ENCODE data around the gene MED13L. TPM values are rescaled to one million over a fixed set of nuclear protein-coding genes. Genes with fewer than 3 reads are reported as not detected.

Gene MED13L
- total and polyA plus RNA-seq, 11 donors: 12.2 to 84.1 (median 60.2) TPM

DNA sequence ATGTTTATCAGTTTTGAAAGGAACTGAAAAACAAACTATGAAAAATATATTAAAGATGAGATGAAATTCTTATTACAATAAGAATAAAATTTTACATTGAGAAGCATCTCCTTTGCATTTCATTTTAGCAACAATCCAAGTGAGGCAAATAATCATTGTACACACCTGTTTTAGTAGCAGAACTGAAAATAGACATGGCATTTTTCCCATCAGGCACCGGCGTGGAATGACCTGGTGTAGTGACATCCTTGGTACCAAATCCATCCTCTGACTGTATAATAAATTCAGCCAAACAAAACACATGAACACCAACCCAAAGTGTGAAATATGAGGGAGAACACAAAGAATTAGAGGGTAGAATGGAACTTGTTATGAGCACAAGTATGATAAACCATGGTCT lies 271.4 kb downstream of the MED13L start:
- H3K27ac ChIP-seq: no peak overlapping the region
- no peak for TF ChIP-seq POLR2A (IDR thresholded peaks at IDR 0.05)
- TF ChIP-seq, protein P1, sequence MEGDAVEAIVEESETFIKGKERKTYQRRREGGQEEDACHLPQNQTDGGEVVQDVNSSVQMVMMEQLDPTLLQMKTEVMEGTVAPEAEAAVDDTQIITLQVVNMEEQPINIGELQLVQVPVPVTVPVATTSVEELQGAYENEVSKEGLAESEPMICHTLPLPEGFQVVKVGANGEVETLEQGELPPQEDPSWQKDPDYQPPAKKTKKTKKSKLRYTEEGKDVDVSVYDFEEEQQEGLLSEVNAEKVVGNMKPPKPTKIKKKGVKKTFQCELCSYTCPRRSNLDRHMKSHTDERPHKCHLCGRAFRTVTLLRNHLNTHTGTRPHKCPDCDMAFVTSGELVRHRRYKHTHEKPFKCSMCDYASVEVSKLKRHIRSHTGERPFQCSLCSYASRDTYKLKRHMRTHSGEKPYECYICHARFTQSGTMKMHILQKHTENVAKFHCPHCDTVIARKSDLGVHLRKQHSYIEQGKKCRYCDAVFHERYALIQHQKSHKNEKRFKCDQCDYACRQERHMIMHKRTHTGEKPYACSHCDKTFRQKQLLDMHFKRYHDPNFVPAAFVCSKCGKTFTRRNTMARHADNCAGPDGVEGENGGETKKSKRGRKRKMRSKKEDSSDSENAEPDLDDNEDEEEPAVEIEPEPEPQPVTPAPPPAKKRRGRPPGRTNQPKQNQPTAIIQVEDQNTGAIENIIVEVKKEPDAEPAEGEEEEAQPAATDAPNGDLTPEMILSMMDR (IDR thresholded peaks at IDR 0.05): no peak
- intact Hi-C loops (cut with DNase I): loop anchor here in 1 of 10 donors (10.0 kb wide), 1 partner anchor 709 kb away; no protein-coding TSS in a partner anchor
- 45 to 61% (median 53%) methylated on average over 2 of the region's 2 CpGs for WGBS, 4 donors
- DNase-seq (no peak), ATAC-seq (no peak)
- H3K27me3 ChIP-seq: no peaks in the 10 kb centered on the region
- no peaks in the 10 kb centered on the region for H3K4me1 ChIP-seq
- no peaks in the 10 kb centered on the region for H3K9me3 ChIP-seq
- H3K4me3 ChIP-seq: no peak overlapping the region
- H3K36me3 ChIP-seq: peaks cover 0 to 100% (median 93%) of the 10 kb centered on the region in 9 donors

DNA sequence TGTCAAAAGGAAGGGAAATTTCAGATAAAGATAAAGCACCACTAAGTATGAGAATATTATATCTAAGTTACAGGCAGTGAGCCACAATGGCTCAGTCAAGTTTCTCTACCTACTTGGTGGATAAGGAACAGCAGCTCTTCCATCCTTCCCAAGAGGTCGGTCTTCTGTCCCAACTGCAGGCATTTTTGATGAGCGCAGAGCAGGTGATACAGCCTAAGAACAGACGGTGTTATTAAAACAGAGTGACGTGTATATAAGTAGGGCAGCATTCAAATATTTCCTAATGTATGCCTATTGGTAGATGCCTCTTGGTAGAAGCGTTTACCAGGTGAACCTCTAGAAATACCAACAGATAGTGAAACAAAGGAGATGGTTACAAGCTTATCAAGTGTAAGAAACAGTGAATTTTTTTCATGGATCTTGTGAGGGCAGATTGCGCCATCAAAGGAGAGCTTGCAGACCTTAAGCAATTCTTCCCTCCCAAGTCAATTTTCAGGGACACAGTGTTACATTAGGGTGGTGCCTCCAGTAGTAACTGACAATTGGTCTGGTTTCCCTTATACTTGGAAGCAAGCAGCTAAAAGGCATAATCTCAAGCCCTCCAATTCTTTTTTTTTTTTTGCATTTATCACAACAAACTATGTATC lies 274.5 kb downstream of the MED13L start:
- WGBS, 4 donors: 92 to 97% (median 94%) methylated on average over 6 of the region's 6 CpGs
- Histone ChIP-seq H3K9me3 (no peaks in the 10 kb centered on the region), H3K27me3 (no peaks in the 10 kb centered on the region), H3K36me3 (peaks cover 0 to 90% (median 71%) of the 10 kb centered on the region in 9 donors), H3K4me1 (peaks cover 0 to 11% (median 3%) of the 10 kb centered on the region in 12 donors), H3K27ac (no peak overlapping the region), H3K4me3 (no peak overlapping the region)
- DNase-seq (no peak), ATAC-seq (no peak)
- intact Hi-C loops (cut with DNase I): loop anchor here in 2 of 10 donors (5.0 to 10.0 kb wide), 3 partner anchors 234 to 712 kb away; no protein-coding TSS in a partner anchor
- no peak for TF ChIP-seq POLR2A (IDR thresholded peaks at IDR 0.05)
- TF ChIP-seq, protein P1 (IDR thresholded peaks at IDR 0.05): no peak

DNA sequence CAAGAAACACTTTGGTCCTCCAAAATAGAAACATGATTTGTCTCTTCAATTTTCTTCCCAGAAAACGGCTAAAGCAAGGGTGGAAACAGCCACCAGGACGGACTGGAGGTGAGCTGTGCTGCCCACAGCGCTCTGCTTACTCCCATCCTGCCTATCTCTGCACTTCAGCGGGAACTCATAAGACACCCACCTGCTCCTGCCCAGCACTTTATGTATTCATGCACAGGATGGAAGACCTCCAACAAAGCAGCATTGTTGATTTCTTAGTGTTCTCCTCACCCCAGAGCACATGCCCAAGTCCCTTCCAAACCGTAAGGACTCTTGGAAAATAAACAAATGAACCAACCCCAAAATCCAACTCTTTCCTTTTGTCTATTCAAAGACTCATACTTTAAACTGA lies 277.2 kb downstream of the MED13L start:
- no peak for ATAC-seq
- Histone ChIP-seq H3K4me3 (no peak overlapping the region), H3K4me1 (peaks cover 0 to 13% (median 3%) of the 10 kb centered on the region in 12 donors), H3K27ac (no peak overlapping the region), H3K9me3 (no peaks in the 10 kb centered on the region), H3K36me3 (peaks cover 0 to 82% (median 67%) of the 10 kb centered on the region in 9 donors), H3K27me3 (no peaks in the 10 kb centered on the region)
- no peak for DNase-seq
- TF ChIP-seq, protein P1 (IDR thresholded peaks at IDR 0.05): no peak
- no peak for TF ChIP-seq POLR2A (IDR thresholded peaks at IDR 0.05)
- WGBS, 4 donors: 77 to 86% (median 83%) methylated on average over 5 of the region's 5 CpGs
- intact Hi-C loops (cut with DNase I): loop anchor here in 2 of 10 donors (5.0 to 10.0 kb wide), 3 partner anchors 237 to 715 kb away; no protein-coding TSS in a partner anchor

DNA sequence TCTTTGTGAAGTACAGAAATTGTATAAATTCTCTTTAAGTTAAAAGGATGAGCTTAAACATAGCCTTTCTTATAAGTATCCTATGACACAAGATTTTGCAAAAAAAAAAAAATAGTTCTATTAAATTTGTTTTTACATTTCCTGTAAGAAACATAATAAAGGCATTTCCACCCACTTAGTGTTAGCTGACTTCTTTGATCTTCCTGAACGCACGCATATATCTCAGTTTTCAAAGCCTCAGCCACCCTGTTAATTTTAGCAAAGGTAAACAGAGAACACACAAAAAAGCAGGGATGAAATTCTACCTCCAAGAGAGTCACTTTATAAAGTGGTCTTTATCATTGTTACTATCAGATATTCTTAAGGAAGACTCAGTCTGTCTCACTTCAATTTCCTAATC lies 277.9 kb downstream of the MED13L start:
- Histone ChIP-seq H3K27me3 (no peaks in the 10 kb centered on the region), H3K4me3 (no peak overlapping the region), H3K27ac (no peak overlapping the region), H3K36me3 (peaks cover 0 to 82% (median 67%) of the 10 kb centered on the region in 9 donors), H3K4me1 (peaks cover 0 to 13% (median 3%) of the 10 kb centered on the region in 12 donors), H3K9me3 (no peaks in the 10 kb centered on the region)
- DNase-seq: no peak
- intact Hi-C loops (cut with DNase I): loop anchor here in 8 of 10 donors (5.0 to 10.0 kb wide), 7 partner anchors 238 to 708 kb away; partner anchors contain the start of gene MED13L (in 1 of the 8)
- no peak for ATAC-seq
- TF ChIP-seq, protein P1 (IDR thresholded peaks at IDR 0.05): no peak
- no peak for TF ChIP-seq POLR2A (IDR thresholded peaks at IDR 0.05)
- 79 to 90% (median 84%) methylated on average over 2 of the region's 2 CpGs for WGBS, 4 donors

Measured in heart left ventricle (tissue), 16 donors.